ENCODE data around the gene UGT1A6. TPM values are rescaled to one million over a fixed set of nuclear protein-coding genes. Genes with fewer than 3 reads are reported as not detected.
"Not testable (repeated sequence)": the region's sequence is repeated elsewhere in the genome, so short reads cannot be mapped to it uniquely, and the experiment has no call there.

The UGT1A6 gene
- total RNA-seq, 5 donors from 2014 or later (not counting 1 experiment from before 2014, with no cell fraction given): 0.32 TPM; not detected in 4

- CTCF ChIA-PET: no interaction called here
- 70% methylated on average over 11 of the region's 14 CpGs for WGBS (ENCODE audit: insufficient coverage)
These were observed 20.0 kb downstream of the UGT1A6 start, which contains the start of gene UGT1A5 for GRCh38 chr2:233712611-233713261. UGT1A5 (plus strand) TSS chr2:233712907; CDS start chr2:233712992, 85 bp downstream.

GRCh38 chr2:233713262-233713615, 20.5 kb downstream of the UGT1A6 start:
- H3K4me3 ChIP-seq (ENCODE audit: control insufficient read depth in 1 of 2, extremely low read depth in 1 of 2, low read length in 1 of 2): no peak overlapping the region
- no peak overlapping the region for H3K27ac ChIP-seq (ENCODE audit: low read length)
- WGBS (ENCODE audit: insufficient coverage): 45% methylated on average over 2 of the region's 7 CpGs
- H3K9me3 Mint-ChIP-seq: no peaks in the 10 kb centered on the region
- DNase-seq: no peak
- ChIA-PET CTCF (no interaction called here), POLR2A (no interaction called here)
- ATAC-seq (replicated peaks in 1 of 4): no peak
- H3K27ac Mint-ChIP-seq: no peak overlapping the region
- no peaks in the 10 kb centered on the region for H3K36me3 Mint-ChIP-seq
- no peaks in the 10 kb centered on the region for H3K4me1 ChIP-seq (ENCODE audit: control insufficient read depth in 1 of 2, extremely low read depth in 1 of 2, insufficient read depth in 2 of 2, low read length in 2 of 2)
- H3K36me3 ChIP-seq (ENCODE audit: control insufficient read depth in 2 of 2, extremely low read depth in 1 of 2, insufficient read depth in 1 of 2, low read length in 1 of 2): no peaks in the 10 kb centered on the region
- no peaks in the 10 kb centered on the region for H3K9me3 ChIP-seq
- H3K27me3 ChIP-seq (replicated peaks in 1 of 2; ENCODE audit: control insufficient read depth in 2 of 2, extremely low read depth in 1 of 2, insufficient read depth in 2 of 2, low read length in 1 of 2): peaks cover 0 to 23% of the 10 kb centered on the region in 2 experiments
- H3K27me3 Mint-ChIP-seq: peaks cover 33 to 50% of the 10 kb centered on the region in 2 donors
- no peak overlapping the region for H3K4me3 Mint-ChIP-seq
- H3K4me1 Mint-ChIP-seq: no peaks in the 10 kb centered on the region

More at GRCh38 chr2:233712611-233713261, 20.0 kb downstream of the UGT1A6 start, which contains the start of gene UGT1A5:
- ATAC-seq (replicated peaks in 1 of 4) (no peak), DNase-seq (no peak)
- H3K4me1 ChIP-seq (ENCODE audit: control insufficient read depth in 1 of 2, extremely low read depth in 1 of 2, insufficient read depth in 2 of 2, low read length in 2 of 2): no peaks in the 10 kb centered on the region
- H3K36me3 Mint-ChIP-seq: no peaks in the 10 kb centered on the region
- H3K27me3 ChIP-seq (replicated peaks in 1 of 2; ENCODE audit: control insufficient read depth in 2 of 2, extremely low read depth in 1 of 2, insufficient read depth in 2 of 2, low read length in 1 of 2): peaks cover 0 to 20% of the 10 kb centered on the region in 2 experiments
- H3K27ac Mint-ChIP-seq: no peak within 1 kb of the TSS
- H3K4me1 Mint-ChIP-seq: no peaks in the 10 kb centered on the region
- H3K9me3 Mint-ChIP-seq: no peaks in the 10 kb centered on the region
- H3K27ac ChIP-seq (ENCODE audit: low read length): no peak within 1 kb of the TSS
- H3K4me3 ChIP-seq (ENCODE audit: control insufficient read depth in 1 of 2, extremely low read depth in 1 of 2, low read length in 1 of 2): no peak within 1 kb of the TSS
- H3K27me3 Mint-ChIP-seq: peaks cover 31 to 50% of the 10 kb centered on the region in 2 donors
- H3K36me3 ChIP-seq (ENCODE audit: control insufficient read depth in 2 of 2, extremely low read depth in 1 of 2, insufficient read depth in 1 of 2, low read length in 1 of 2): no peaks in the 10 kb centered on the region
- POLR2A ChIA-PET: no interaction called here
- no peak within 1 kb of the TSS for H3K4me3 Mint-ChIP-seq
- no peaks in the 10 kb centered on the region for H3K9me3 ChIP-seq

GRCh38 chr2:233714121-233714520, 21.4 kb downstream of the UGT1A6 start:
- no peaks in the 10 kb centered on the region for H3K4me1 ChIP-seq (ENCODE audit: control insufficient read depth in 1 of 2, extremely low read depth in 1 of 2, insufficient read depth in 2 of 2, low read length in 2 of 2)
- CTCF ChIA-PET: no interaction called here
- no peaks in the 10 kb centered on the region for H3K9me3 ChIP-seq
- no peak overlapping the region for H3K4me3 ChIP-seq (ENCODE audit: control insufficient read depth in 1 of 2, extremely low read depth in 1 of 2, low read length in 1 of 2)
- H3K4me1 Mint-ChIP-seq: no peaks in the 10 kb centered on the region
- H3K4me3 Mint-ChIP-seq: no peak overlapping the region
- H3K27me3 Mint-ChIP-seq: peaks cover 36 to 50% of the 10 kb centered on the region in 2 donors
- POLR2A ChIA-PET: no interaction called here
- no peaks in the 10 kb centered on the region for H3K36me3 Mint-ChIP-seq
- H3K27ac Mint-ChIP-seq: no peak overlapping the region
- DNase-seq (no peak), ATAC-seq (replicated peaks in 1 of 4) (no peak)
- H3K27ac ChIP-seq (ENCODE audit: low read length): no peak overlapping the region
- no peaks in the 10 kb centered on the region for H3K9me3 Mint-ChIP-seq
- 61% methylated on average over 2 of the region's 2 CpGs for WGBS (ENCODE audit: insufficient coverage)
- H3K36me3 ChIP-seq (ENCODE audit: control insufficient read depth in 2 of 2, extremely low read depth in 1 of 2, insufficient read depth in 1 of 2, low read length in 1 of 2): no peaks in the 10 kb centered on the region
- H3K27me3 ChIP-seq (replicated peaks in 1 of 2; ENCODE audit: control insufficient read depth in 2 of 2, extremely low read depth in 1 of 2, insufficient read depth in 2 of 2, low read length in 1 of 2): peaks cover 0 to 24% of the 10 kb centered on the region in 2 experiments

- CTCF ChIA-PET: no interaction called here
- Mint-ChIP-seq H3K4me3 (no peak within 1 kb of the TSS), H3K4me1 (no peaks in the 10 kb centered on the region), H3K9me3 (no peaks in the 10 kb centered on the region), H3K36me3 (no peaks in the 10 kb centered on the region), H3K27me3 (peaks cover 44 to 48% of the 10 kb centered on the region in 2 donors), H3K27ac (no peak within 1 kb of the TSS)
- Histone ChIP-seq H3K4me3 (ENCODE audit: control insufficient read depth in 1 of 2, extremely low read depth in 1 of 2, low read length in 1 of 2) (no peak within 1 kb of the TSS), H3K36me3 (ENCODE audit: control insufficient read depth in 2 of 2, extremely low read depth in 1 of 2, insufficient read depth in 1 of 2, low read length in 1 of 2) (no peaks in the 10 kb centered on the region), H3K27me3 (replicated peaks in 1 of 2; ENCODE audit: control insufficient read depth in 2 of 2, extremely low read depth in 1 of 2, insufficient read depth in 2 of 2, low read length in 1 of 2) (peaks cover 2 to 18% of the 10 kb centered on the region in 2 experiments), H3K4me1 (ENCODE audit: control insufficient read depth in 1 of 2, extremely low read depth in 1 of 2, insufficient read depth in 2 of 2, low read length in 2 of 2) (no peaks in the 10 kb centered on the region), H3K9me3 (no peaks in the 10 kb centered on the region), H3K27ac (ENCODE audit: low read length) (no peak within 1 kb of the TSS)
- no peak for DNase-seq
- 81% methylated on average over 7 of the region's 7 CpGs for WGBS (ENCODE audit: insufficient coverage)
- no peak for ATAC-seq (replicated peaks in 1 of 4)
- POLR2A ChIA-PET: no interaction called here
These were observed 25.9 kb downstream of the UGT1A6 start, which contains the start of gene UGT1A4 for GRCh38 chr2:233718552-233718951. UGT1A4 (plus strand) TSS chr2:233718736; CDS start chr2:233718821, 85 bp downstream.

GRCh38 chr2:233728723-233729301, 36.1 kb downstream of the UGT1A6 start, which contains the start of gene UGT1A3:
UGT1A3 (plus strand) TSS chr2:233729042; CDS start chr2:233729127, 85 bp downstream.
- peaks cover 0 to 15% of the 10 kb centered on the region in 2 experiments for H3K27me3 ChIP-seq (replicated peaks in 1 of 2; ENCODE audit: control insufficient read depth in 2 of 2, extremely low read depth in 1 of 2, insufficient read depth in 2 of 2, low read length in 1 of 2)
- Mint-ChIP-seq H3K36me3 (no peaks in the 10 kb centered on the region), H3K27ac (no peak within 1 kb of the TSS), H3K4me3 (no peak within 1 kb of the TSS), H3K27me3 (peaks cover 13 to 29% of the 10 kb centered on the region in 2 donors), H3K4me1 (no peaks in the 10 kb centered on the region), H3K9me3 (no peaks in the 10 kb centered on the region)
- H3K4me3 ChIP-seq (ENCODE audit: control insufficient read depth in 1 of 2, extremely low read depth in 1 of 2, low read length in 1 of 2): no peak within 1 kb of the TSS
- ATAC-seq (replicated peaks in 1 of 4) (no peak), DNase-seq (no peak)
- WGBS (ENCODE audit: insufficient coverage): 73% methylated on average over 5 of the region's 8 CpGs
- H3K27ac ChIP-seq (ENCODE audit: low read length): no peak within 1 kb of the TSS
- POLR2A ChIA-PET: no interaction called here
- H3K4me1 ChIP-seq (ENCODE audit: control insufficient read depth in 1 of 2, extremely low read depth in 1 of 2, insufficient read depth in 2 of 2, low read length in 2 of 2): no peaks in the 10 kb centered on the region
- H3K9me3 ChIP-seq: no peaks in the 10 kb centered on the region
- CTCF ChIA-PET: no interaction called here
- no peaks in the 10 kb centered on the region for H3K36me3 ChIP-seq (ENCODE audit: control insufficient read depth in 2 of 2, extremely low read depth in 1 of 2, insufficient read depth in 1 of 2, low read length in 1 of 2)

DNA sequence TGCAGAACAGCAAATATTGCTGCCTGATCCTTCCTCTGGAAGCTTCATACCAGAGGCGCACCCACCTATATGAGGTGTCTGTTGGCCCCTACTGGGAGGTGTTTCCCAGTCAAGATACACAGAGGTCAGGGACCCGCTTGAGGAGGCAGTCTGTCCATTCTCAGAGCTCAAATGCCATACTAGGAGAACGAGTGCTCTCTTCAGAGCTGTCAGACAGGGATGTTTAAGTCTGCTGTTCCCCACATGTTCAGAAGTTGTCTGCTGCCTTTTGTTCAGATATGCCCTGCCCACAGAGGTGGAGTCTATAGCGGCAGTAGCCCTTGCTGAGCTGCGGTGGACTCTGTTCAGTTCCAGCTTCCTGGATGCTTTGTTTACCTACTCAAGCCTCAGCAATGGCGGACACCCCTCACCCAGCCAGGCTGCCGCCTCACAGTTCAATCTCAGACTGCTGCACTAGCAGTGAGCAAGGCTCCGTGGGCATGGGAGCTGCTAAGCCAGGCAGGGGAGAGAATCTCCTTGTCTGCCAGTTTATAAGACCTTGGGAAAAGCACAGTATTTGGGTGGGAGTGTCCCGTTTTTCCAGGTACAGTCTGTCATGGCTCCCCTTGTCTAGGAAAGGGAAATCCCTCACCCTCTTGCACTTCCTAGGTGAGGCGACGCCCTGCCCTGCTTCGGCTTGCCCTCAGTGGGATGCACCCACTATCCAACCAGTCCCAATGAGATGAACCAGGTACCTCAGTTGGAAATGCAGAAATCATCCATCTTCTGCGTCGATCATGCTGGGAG, 44.4 kb downstream of the UGT1A6 start:
- POLR2A ChIA-PET; H3K36me3 Mint-ChIP-seq; DNase-seq; H3K36me3 ChIP-seq (ENCODE audit: control insufficient read depth in 2 of 2, extremely low read depth in 1 of 2, insufficient read depth in 1 of 2, low read length in 1 of 2); ATAC-seq (replicated peaks in 1 of 4); H3K9me3 Mint-ChIP-seq; H3K27ac Mint-ChIP-seq; H3K4me3 ChIP-seq (ENCODE audit: control insufficient read depth in 1 of 2, extremely low read depth in 1 of 2, low read length in 1 of 2); H3K27ac ChIP-seq (ENCODE audit: low read length); H3K4me1 ChIP-seq (ENCODE audit: control insufficient read depth in 1 of 2, extremely low read depth in 1 of 2, insufficient read depth in 2 of 2, low read length in 2 of 2); H3K27me3 ChIP-seq (replicated peaks in 1 of 2; ENCODE audit: control insufficient read depth in 2 of 2, extremely low read depth in 1 of 2, insufficient read depth in 2 of 2, low read length in 1 of 2); H3K4me1 Mint-ChIP-seq; H3K4me3 Mint-ChIP-seq; H3K9me3 ChIP-seq: not testable (repeated sequence)
- peaks cover 32 to 47% of the 10 kb centered on the region in 2 donors for H3K27me3 Mint-ChIP-seq
- 82% methylated on average over 11 of the region's 14 CpGs for WGBS (ENCODE audit: insufficient coverage)
- CTCF ChIA-PET: interaction anchor here in 1 of 2 donors (0.5 kb wide), 1 partner anchor 822 kb away, joined by 3 read pairs; no protein-coding TSS in a partner anchor

Data from T-cell (primary cell).